ENCODE measurements around the gene EMP1.

The EMP1 gene

DNA sequence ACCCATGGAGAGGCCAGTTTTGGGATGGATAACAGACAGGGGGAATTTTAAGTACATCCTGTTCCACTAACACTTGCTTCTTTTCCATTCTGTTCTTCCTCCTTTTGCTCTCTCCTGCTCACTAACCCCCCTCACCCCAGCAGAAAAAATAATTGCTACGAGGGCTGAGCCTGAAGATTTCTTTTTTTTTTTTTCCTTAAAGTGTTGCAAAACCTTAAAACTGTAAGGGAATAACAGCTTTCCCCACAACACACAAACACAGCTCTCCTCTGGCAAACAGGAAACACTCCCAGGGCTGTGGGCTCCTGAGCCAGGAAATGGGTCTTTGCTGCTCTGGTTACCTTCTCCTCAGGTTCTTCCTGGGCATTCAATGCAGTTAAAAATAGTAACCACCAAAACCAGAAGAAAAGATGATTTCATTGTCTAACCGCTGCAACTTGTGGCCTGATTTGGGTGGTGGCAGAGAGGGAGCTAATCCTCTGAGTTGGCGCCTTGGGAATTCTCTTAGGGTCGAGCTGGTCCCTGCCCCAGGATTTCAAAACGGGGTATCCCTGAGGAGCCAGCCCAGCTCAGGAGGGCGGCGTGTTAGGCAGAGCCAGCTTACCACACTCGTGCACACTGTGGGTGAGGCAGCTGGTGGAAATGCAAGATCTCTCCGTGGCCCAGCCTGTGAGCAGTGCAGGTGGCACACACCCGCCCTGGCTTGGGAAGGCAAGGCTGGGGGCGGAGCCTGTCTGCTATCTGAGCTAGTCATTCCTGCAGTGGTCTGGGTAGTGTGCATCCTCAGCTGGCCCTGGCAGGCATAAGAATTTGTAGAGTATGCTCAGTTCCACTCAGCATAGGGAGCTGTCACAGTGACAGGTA lies 17.1 kb upstream of the EMP1 start:
- DNase-seq (ENCODE audit: insufficient read length, low spot score) (no peak), FAIRE-seq (no peak)
- TF ChIP-seq POLR2A (IDR thresholded peaks at IDR 0.05; ENCODE audit: low read depth, low read length), result no peak
- TF ChIP-seq POLR2AphosphoS5 (IDR thresholded peaks at IDR 0.05; ENCODE audit: low read depth, low read length), result no peak
- TF ChIP-seq POU2F2 (IDR thresholded peaks at IDR 0.05; ENCODE audit: low read depth, low read length), result no peak
- TF ChIP-seq PAX5 (IDR thresholded peaks at IDR 0.05; ENCODE audit: insufficient read depth, low read length, severe bottlenecking), result no peak
- no peak for TF ChIP-seq TAF1 (IDR thresholded peaks at IDR 0.05; ENCODE audit: low read depth, low read length)
- no peak for TF ChIP-seq SPI1 (IDR thresholded peaks at IDR 0.05; ENCODE audit: low read depth, low read length)

DNA sequence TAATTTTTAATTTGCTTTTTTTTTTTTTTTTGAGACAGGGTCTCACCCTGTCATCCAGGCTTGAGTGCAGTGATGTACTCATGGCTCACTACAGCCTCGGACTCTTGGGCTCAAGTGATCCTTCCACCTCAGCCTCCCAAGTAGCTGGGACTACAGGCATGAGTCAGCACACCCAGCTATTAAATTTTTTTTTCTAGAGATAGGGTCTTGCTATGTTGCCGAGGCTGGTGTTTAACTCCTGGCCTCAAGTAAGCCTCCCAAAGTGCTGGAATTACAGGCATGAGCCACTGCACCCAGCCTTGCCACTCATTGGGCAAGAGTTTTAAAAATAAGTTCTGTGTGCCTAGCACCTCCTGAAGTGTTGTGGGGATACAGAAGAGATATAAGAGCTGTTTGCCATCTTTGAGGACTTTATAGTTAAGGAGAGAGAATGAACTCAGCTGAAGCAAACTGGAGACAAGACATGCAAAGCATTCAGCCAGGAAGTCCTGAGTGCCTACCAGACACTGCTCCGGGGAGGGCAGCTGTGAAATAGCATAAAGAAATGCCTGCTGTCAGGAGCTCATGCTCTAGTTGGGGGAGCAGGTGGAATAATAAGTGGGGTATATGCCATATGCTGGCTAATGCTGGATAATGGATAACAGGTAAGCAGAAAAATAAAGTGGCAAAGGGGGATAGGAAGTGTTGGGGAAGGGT lies 15.0 kb upstream of the EMP1 start:
- TF ChIP-seq POLR2A (IDR thresholded peaks at IDR 0.05; ENCODE audit: low read depth, low read length) (no peak), PAX5 (IDR thresholded peaks at IDR 0.05; ENCODE audit: insufficient read depth, low read length, severe bottlenecking) (no peak), POLR2AphosphoS5 (IDR thresholded peaks at IDR 0.05; ENCODE audit: low read depth, low read length) (no peak), POU2F2 (IDR thresholded peaks at IDR 0.05; ENCODE audit: low read depth, low read length) (no peak), TAF1 (IDR thresholded peaks at IDR 0.05; ENCODE audit: low read depth, low read length) (no peak), SPI1 (IDR thresholded peaks at IDR 0.05; ENCODE audit: low read depth, low read length) (no peak)
- FAIRE-seq (no peak), DNase-seq (ENCODE audit: insufficient read length, low spot score) (no peak)

DNA sequence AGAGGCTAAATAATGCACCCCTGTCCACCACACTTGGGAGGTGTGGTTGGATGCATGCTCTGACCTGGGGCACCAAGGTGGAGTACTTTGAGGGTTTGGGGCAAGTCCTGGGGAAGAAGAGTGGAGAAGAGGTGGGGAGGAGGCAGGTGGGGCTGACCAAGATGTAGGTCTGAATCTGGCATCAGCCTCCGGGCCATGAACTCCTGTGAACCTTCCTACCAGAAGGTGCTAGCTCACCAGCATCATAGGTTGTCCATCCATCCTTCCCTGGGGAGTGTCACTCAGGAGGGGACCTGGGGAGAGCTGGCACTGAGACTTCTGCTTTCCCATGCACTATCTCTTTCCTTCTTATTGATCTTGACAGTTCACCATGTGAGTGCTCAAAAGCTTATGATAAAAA lies 13.6 kb upstream of the EMP1 start:
- TF ChIP-seq SPI1 (IDR thresholded peaks at IDR 0.05; ENCODE audit: low read depth, low read length) (no peak), TAF1 (IDR thresholded peaks at IDR 0.05; ENCODE audit: low read depth, low read length) (no peak), POLR2AphosphoS5 (IDR thresholded peaks at IDR 0.05; ENCODE audit: low read depth, low read length) (no peak)
- FAIRE-seq, result no peak

DNA sequence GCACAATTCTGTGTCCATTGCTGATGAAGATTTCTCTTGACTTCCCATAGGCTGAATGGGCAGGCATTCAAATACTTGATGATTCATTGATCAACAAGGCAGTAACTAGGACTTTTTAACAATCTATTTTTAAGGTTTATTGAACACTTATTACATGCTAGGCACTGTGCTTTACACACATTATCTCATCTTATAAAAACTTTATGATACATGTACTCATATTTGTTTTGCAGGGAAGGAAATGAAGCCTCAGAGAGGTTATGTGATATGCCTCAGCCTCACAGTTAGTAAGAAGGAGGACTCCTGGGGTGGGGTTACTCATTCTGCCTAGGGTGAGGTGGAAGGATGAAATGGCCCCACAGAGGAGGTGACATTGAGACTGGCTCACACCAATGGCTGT lies 12.9 kb upstream of the EMP1 start:
- FAIRE-seq, result no peak

More for the DNA sequence above, 13.6 kb upstream of the EMP1 start:
- DNase-seq (ENCODE audit: insufficient read length, low spot score), result no peak

DNA sequence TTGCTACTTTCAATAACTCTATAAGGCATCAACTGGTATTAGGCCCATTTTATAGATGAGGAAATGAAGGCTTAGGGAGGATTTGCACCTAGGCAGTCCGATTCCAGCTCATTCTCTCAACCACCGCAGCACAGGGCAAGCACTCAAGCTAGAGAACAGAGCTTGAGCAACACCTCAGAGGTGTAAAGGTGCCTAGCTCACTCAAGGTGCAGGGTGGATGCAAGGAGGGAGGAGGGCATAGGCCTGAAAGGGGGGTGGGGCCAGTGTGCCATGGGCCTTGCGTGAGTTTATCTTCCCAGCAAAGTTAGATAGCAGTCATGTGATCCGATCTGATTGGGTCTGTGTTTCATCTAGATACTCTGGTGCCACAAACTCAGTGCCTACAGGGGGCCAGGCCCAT lies 10.2 kb upstream of the EMP1 start:
- FAIRE-seq, result no peak
- no peak for TF ChIP-seq POLR2A (IDR thresholded peaks at IDR 0.05; ENCODE audit: low read depth, low read length)
- no peak for TF ChIP-seq PAX5 (IDR thresholded peaks at IDR 0.05; ENCODE audit: insufficient read depth, low read length, severe bottlenecking)
- no peak for TF ChIP-seq TAF1 (IDR thresholded peaks at IDR 0.05; ENCODE audit: low read depth, low read length)
- TF ChIP-seq SPI1 (IDR thresholded peaks at IDR 0.05; ENCODE audit: low read depth, low read length), result no peak
- no peak for TF ChIP-seq POU2F2 (IDR thresholded peaks at IDR 0.05; ENCODE audit: low read depth, low read length)
- no peak for TF ChIP-seq POLR2AphosphoS5 (IDR thresholded peaks at IDR 0.05; ENCODE audit: low read depth, low read length)

More for the DNA sequence above, 12.9 kb upstream of the EMP1 start:
- DNase-seq (ENCODE audit: insufficient read length, low spot score), result no peak
- no peak for TF ChIP-seq PAX5 (IDR thresholded peaks at IDR 0.05; ENCODE audit: insufficient read depth, low read length, severe bottlenecking)
- TF ChIP-seq POU2F2 (IDR thresholded peaks at IDR 0.05; ENCODE audit: low read depth, low read length), result no peak
- TF ChIP-seq POLR2AphosphoS5 (IDR thresholded peaks at IDR 0.05; ENCODE audit: low read depth, low read length), result no peak
- TF ChIP-seq POLR2A (IDR thresholded peaks at IDR 0.05; ENCODE audit: low read depth, low read length), result no peak
- TF ChIP-seq SPI1 (IDR thresholded peaks at IDR 0.05; ENCODE audit: low read depth, low read length), result no peak
- no peak for TF ChIP-seq TAF1 (IDR thresholded peaks at IDR 0.05; ENCODE audit: low read depth, low read length)

DNA sequence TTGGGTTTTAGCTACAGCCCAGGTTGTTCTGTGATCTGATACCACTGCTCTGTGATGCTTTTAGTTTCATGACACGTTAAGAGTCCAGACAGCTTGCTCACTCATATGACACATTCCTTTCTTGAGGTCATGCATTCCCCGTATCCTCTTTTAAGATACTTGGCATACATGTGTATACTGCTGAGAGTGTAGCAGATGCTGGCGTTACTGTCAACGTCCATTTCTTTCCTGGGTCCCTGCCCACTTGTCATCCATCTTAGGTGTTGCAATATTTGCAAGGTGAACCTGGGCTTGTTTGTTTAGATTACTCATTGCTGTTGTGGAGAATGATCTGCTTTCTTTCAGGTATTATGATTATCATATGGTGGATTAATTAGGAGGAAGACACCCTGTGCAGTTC lies 9.1 kb upstream of the EMP1 start:
- no peak for DNase-seq (ENCODE audit: insufficient read length, low spot score)

More for the DNA sequence above, 10.2 kb upstream of the EMP1 start:
- no peak for DNase-seq (ENCODE audit: insufficient read length, low spot score)

DNA sequence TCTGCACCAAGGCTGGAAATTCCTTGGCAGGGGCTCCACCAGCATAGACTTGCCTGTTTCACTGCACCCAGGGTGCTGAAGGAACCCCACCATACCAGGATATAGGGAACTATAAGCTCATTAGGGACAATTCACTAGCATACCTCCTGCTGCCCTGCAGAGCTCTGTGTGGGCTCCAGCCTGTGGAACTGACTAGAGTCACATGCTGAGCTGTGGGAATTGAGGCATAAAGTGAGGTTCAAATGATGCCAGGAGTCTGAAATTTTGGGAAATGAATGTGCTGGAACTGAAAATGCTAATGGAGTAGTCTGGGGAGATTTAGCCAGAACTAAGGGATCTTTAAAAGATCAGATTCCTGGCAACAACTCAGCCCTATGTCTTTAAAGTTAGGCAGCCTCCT lies 7.3 kb upstream of the EMP1 start:
- DNase-seq (ENCODE audit: insufficient read length, low spot score) (no peak), FAIRE-seq (no peak)
- no peak for TF ChIP-seq TAF1 (IDR thresholded peaks at IDR 0.05; ENCODE audit: low read depth, low read length)
- TF ChIP-seq SPI1 (IDR thresholded peaks at IDR 0.05; ENCODE audit: low read depth, low read length), result no peak
- TF ChIP-seq POLR2A (IDR thresholded peaks at IDR 0.05; ENCODE audit: low read depth, low read length), result no peak
- TF ChIP-seq POLR2AphosphoS5 (IDR thresholded peaks at IDR 0.05; ENCODE audit: low read depth, low read length), result no peak
- TF ChIP-seq PAX5 (IDR thresholded peaks at IDR 0.05; ENCODE audit: insufficient read depth, low read length, severe bottlenecking), result no peak
- TF ChIP-seq POU2F2 (IDR thresholded peaks at IDR 0.05; ENCODE audit: low read depth, low read length), result no peak

More for the DNA sequence above, 9.1 kb upstream of the EMP1 start:
- peak; percentile 33 for FAIRE-seq
- TF ChIP-seq POLR2AphosphoS5 (IDR thresholded peaks at IDR 0.05; ENCODE audit: low read depth, low read length), result no peak
- no peak for TF ChIP-seq TAF1 (IDR thresholded peaks at IDR 0.05; ENCODE audit: low read depth, low read length)
- TF ChIP-seq SPI1 (IDR thresholded peaks at IDR 0.05; ENCODE audit: low read depth, low read length), result no peak
- TF ChIP-seq POU2F2 (IDR thresholded peaks at IDR 0.05; ENCODE audit: low read depth, low read length), result no peak
- TF ChIP-seq POLR2A (IDR thresholded peaks at IDR 0.05; ENCODE audit: low read depth, low read length), result no peak

DNA sequence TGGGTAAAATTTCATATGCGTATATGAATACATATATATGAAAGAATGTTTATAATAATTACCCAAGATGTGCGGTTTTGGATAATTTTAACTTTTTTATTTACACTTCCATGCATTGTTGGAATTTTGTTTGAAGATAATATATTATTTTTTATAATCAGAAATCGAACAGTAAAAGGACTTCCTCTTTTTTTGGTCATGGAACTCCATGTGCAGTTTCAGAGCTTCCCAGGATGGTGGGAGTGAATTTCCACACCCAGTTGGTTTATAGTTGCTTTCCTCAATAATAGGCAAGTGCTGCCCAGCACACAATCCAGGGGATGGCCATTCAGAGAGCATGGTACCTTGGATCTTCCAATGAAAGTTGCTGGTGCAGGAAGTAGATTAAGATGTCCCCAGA lies 6.3 kb upstream of the EMP1 start:
- DNase-seq (ENCODE audit: insufficient read length, low spot score) (no peak), FAIRE-seq (no peak)
- TF ChIP-seq POU2F2 (IDR thresholded peaks at IDR 0.05; ENCODE audit: low read depth, low read length) (no peak), SPI1 (IDR thresholded peaks at IDR 0.05; ENCODE audit: low read depth, low read length) (peak; percentile 49), TAF1 (IDR thresholded peaks at IDR 0.05; ENCODE audit: low read depth, low read length) (no peak)

DNA sequence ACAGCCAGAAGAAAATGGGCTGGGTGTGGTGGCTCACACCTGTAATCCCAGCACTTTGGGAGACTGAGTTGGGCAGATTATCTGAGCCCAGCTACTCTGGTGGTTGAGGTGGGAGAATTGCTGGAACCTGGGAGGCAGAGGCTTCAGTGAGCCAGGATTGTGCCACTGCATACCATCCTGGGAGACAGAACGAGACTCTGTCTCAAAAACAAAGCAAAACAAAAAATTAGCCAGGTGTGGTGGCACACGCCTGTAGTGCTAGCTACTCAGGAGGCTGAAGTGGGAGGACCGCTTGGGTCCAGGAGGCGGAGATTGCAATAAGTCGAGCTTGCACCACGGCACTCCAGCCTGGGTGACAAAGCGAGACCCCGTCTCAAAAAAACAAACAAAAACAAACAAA lies 3.8 kb upstream of the EMP1 start:
- TF ChIP-seq POLR2A (IDR thresholded peaks at IDR 0.05; ENCODE audit: low read depth, low read length) (no peak), TAF1 (IDR thresholded peaks at IDR 0.05; ENCODE audit: low read depth, low read length) (no peak)
- DNase-seq (ENCODE audit: insufficient read length, low spot score), result no peak
- FAIRE-seq, result no peak

Measured in GM12891 (cell line).